CD14-positive monocyte (primary cell): ENCODE results near the gene LILRA2. TPM values are rescaled to one million over a fixed set of nuclear protein-coding genes. Genes with fewer than 3 reads are reported as not detected.

ENCODE experiments used
- DNase-seq, 3 donors: peaks; one replicate each; pipeline ENCODE4 v3.0.0-alpha.2; 2011 to 2022
- H2AFZ ChIP-seq: 2 replicates; pipeline ENCODE4 v1.6.0; 2012; ENCODE audit warnings: mild to moderate bottlenecking, low read depth, low read length, inconsistent platforms; ENCODE audit not compliant: insufficient read depth, poor library complexity, severe bottlenecking
- H3K27ac ChIP-seq, 2 donors: 1 replicate in 1 of 2; 2 replicates in 1 of 2; pipeline ENCODE4 v1.5.1; 2012 to 2013; ENCODE audit warnings: low read length in 2 of 2, control low read depth in 1 of 2, inconsistent platforms in 1 of 2, low read depth in 1 of 2, mild to moderate bottlenecking in 1 of 2
- H3K27me3 ChIP-seq, 2 donors: one replicate each; pipeline versions ENCODE4 v1.6.0 to v1.6.1; 2011 to 2013; ENCODE audit warnings: low read length in 2 of 2; ENCODE audit not compliant: control insufficient read depth in 2 of 2, insufficient read depth in 2 of 2
- H3K36me3 ChIP-seq, 2 donors: replicated peaks in 1 of 2; 1 replicate in 1 of 2; 2 replicates in 1 of 2; pipeline versions ENCODE4 v1.5.1 to v1.6.1; 2012 to 2013; ENCODE audit warnings: low read length in 2 of 2, control low read depth in 1 of 2, inconsistent platforms in 1 of 2, mild to moderate bottlenecking in 1 of 2; ENCODE audit not compliant: insufficient read depth in 2 of 2, control insufficient read depth in 1 of 2
- H3K4me1 ChIP-seq, 2 donors: 1 replicate in 1 of 2; 2 replicates in 1 of 2; pipeline versions ENCODE4 v1.5.1 to v1.6.1; 2012 to 2013; ENCODE audit warnings: low read length in 2 of 2, control low read depth in 1 of 2, inconsistent platforms in 1 of 2, mild to moderate bottlenecking in 1 of 2, moderate library complexity in 1 of 2; ENCODE audit not compliant: insufficient read depth in 2 of 2, control insufficient read depth in 1 of 2
- H3K4me2 ChIP-seq: replicated peaks from 2 replicates; pipeline ENCODE3; 2012; ENCODE audit warnings: low read length, moderate library complexity, mild to moderate bottlenecking; ENCODE audit not compliant: poor library complexity, severe bottlenecking; ENCODE audit errors: extremely low read depth
- H3K4me3 ChIP-seq, 3 experiments: fragments of 200-600 bp in 1 of 3; sonication (generic) in 1 of 3; replicated peaks in 1 of 3; 1 replicate in 2 of 3; 2 replicates in 1 of 3; pipeline ENCODE4 v1.5.1; 2011 to 2013; ENCODE audit warnings: low read length in 3 of 3, mild to moderate bottlenecking in 3 of 3, control low read depth in 2 of 3, low read depth in 2 of 3, inconsistent platforms in 1 of 3, moderate library complexity in 1 of 3
- H3K79me2 ChIP-seq: 2 replicates; pipeline ENCODE4 v1.6.0; 2012; ENCODE audit warnings: mild to moderate bottlenecking, control low read depth, inconsistent platforms, low read length, moderate library complexity; ENCODE audit not compliant: insufficient read depth
- H3K9ac ChIP-seq: 2 replicates; pipeline ENCODE4 v1.6.0; 2017; ENCODE audit warnings: low read length, mild to moderate bottlenecking; ENCODE audit not compliant: insufficient read depth, poor library complexity, severe bottlenecking
- H3K9me3 ChIP-seq, 2 donors: replicated peaks in 1 of 2; 1 replicate in 1 of 2; 2 replicates in 1 of 2; pipeline versions ENCODE4 v1.5.1 to v1.6.1; 2012 to 2013; ENCODE audit warnings: low read length in 2 of 2, control low read depth in 1 of 2; ENCODE audit not compliant: control insufficient read depth in 1 of 2, insufficient read depth in 1 of 2
- H4K20me1 ChIP-seq: 2 replicates; pipeline ENCODE4 v1.6.0; 2012; ENCODE audit warnings: mild to moderate bottlenecking, low read length, control low read depth, moderate library complexity; ENCODE audit not compliant: insufficient read depth
- H3K27ac Mint-ChIP-seq, 7 donors: one replicate each; pipeline ENCODE4 v1.8.0; 2020; ENCODE audit warnings: mild to moderate bottlenecking in 7 of 7, mixed read lengths in 7 of 7, moderate library complexity in 6 of 7, inconsistent platforms in 2 of 7
- H3K27me3 Mint-ChIP-seq, 3 donors: one replicate each; pipeline ENCODE4 v1.8.0; 2021 to 2022; ENCODE audit warnings: low read depth in 3 of 3, mild to moderate bottlenecking in 3 of 3, mixed read lengths in 3 of 3, moderate library complexity in 3 of 3, inconsistent platforms in 1 of 3
- H3K36me3 Mint-ChIP-seq, 2 donors: one replicate each; pipeline ENCODE4 v1.8.0; 2020; ENCODE audit warnings: mixed read lengths in 2 of 2, inconsistent platforms in 1 of 2, mild to moderate bottlenecking in 1 of 2
- H3K4me1 Mint-ChIP-seq: one replicate; pipeline ENCODE4 v1.8.0; 2020; ENCODE audit warnings: mild to moderate bottlenecking, mixed read lengths
- H3K4me3 Mint-ChIP-seq, 2 donors: one replicate each; pipeline ENCODE4 v1.8.0; 2020; ENCODE audit warnings: mild to moderate bottlenecking in 2 of 2, mixed read lengths in 2 of 2, moderate library complexity in 1 of 2
- H3K9me3 Mint-ChIP-seq, 7 donors: one replicate each; pipeline ENCODE4 v1.8.0; 2020 to 2022; ENCODE audit warnings: mixed read lengths in 7 of 7, mild to moderate bottlenecking in 6 of 7, moderate library complexity in 6 of 7, inconsistent platforms in 2 of 7
- CTCF ChIP-seq: fragments of 200-600 bp; IDR thresholded peaks from one replicate; pipeline ENCODE4 v1.8.0; 2022; ENCODE audit warnings: antibody characterized with exemption, mild to moderate bottlenecking
- WGBS: methylation state at CpG from one replicate; pipeline ENCODE4 v1.1.5; 2013; ENCODE audit warnings: missing lambda C conversion rate; ENCODE audit not compliant: insufficient coverage; 5-methylcytosine and 5-hydroxymethylcytosine counted together
- intact Hi-C, 2 donors: fragments of 100-400 bp; cut with micrococcal nuclease; formaldehyde crosslinking; loops; one replicate each; pipeline versions ENCODE4 v1.15.0 to v1.15.1; 2023
- polyA plus RNA-seq, 3 donors: library from polyadenylated mRNA; depleted of rRNA in 1 of 3; unstranded in 2 of 3; stranded (reverse) in 1 of 3; fragments of 300-500 nt in 2 of 3; fragments of >200 nt in 1 of 3; fragmentation: Illumina TruSeq in 2 of 3; gene quantifications; 1 replicate in 2 of 3; 2 replicates in 1 of 3; pipeline ENCODE4 v1.2.3, GENCODE V29; 2012 to 2021

Gene LILRA2
- polyA plus RNA-seq, 3 donors: 333 to 451 (median 377) TPM

GRCh38 chr19:54572696-54573311, 786 bp upstream of the LILRA2 start:
- H3K4me1 Mint-ChIP-seq: peaks cover 76% of the 10 kb centered on the region
- WGBS: no CpG with 5 or more reads among the region's 9 CpGs
- H3K27me3 Mint-ChIP-seq: peaks cover 0 to 2% (median 2%) of the 10 kb centered on the region in 3 donors
- peaks cover 58 to 74% of the 10 kb centered on the region in 2 donors for H3K4me1 ChIP-seq
- H3K36me3 ChIP-seq: peaks cover 26% of the 10 kb centered on the region in 2 donors
- peak overlapping the region; percentile 96 to 99 (median 97) for H3K27ac Mint-ChIP-seq
- H3K9me3 ChIP-seq: no peaks in the 10 kb centered on the region
- H3K27ac ChIP-seq: peak overlapping the region; percentile 96 to 98
- peaks cover 27% of the 10 kb centered on the region for H4K20me1 ChIP-seq
- H3K9me3 Mint-ChIP-seq: peaks cover 0 to 3% (median 0%) of the 10 kb centered on the region in 7 donors
- peaks cover 27 to 33% of the 10 kb centered on the region in 2 donors for H3K36me3 Mint-ChIP-seq
- H3K27me3 ChIP-seq: no peaks in the 10 kb centered on the region
- peak overlapping the region; percentile 74 for H3K4me2 ChIP-seq
- peaks cover 52% of the 10 kb centered on the region for H3K79me2 ChIP-seq
- peak overlapping the region; percentile 92 to 96 for H3K4me3 Mint-ChIP-seq
- peak overlapping the region; percentile 78 to 92 (median 80) for H3K4me3 ChIP-seq
- peak; percentile 84 to 90 (median 87) for DNase-seq
- TF ChIP-seq CTCF: no peak
- H3K9ac ChIP-seq: peak overlapping the region; percentile 79
- intact Hi-C loops: loop anchor here in 1 of 2 donors (5.0 kb wide), 2 partner anchors 34 to 59 kb away; partner anchors contain the start of gene LILRB1
- peak overlapping the region; percentile 33 for H2AFZ ChIP-seq

- Histone ChIP-seq H4K20me1 (peaks cover 38% of the 10 kb centered on the region), H3K36me3 (peaks cover 26 to 35% of the 10 kb centered on the region in 2 donors), H3K4me2 (peak overlapping the region; percentile 74), H3K79me2 (peaks cover 64% of the 10 kb centered on the region), H3K4me3 (peak overlapping the region; percentile 78 to 92 (median 80)), H3K27ac (peak overlapping the region; percentile 96 to 98), H2AFZ (no peak overlapping the region), H3K27me3 (no peaks in the 10 kb centered on the region), H3K9me3 (no peaks in the 10 kb centered on the region), H3K9ac (peak overlapping the region; percentile 79), H3K4me1 (peaks cover 60 to 77% of the 10 kb centered on the region in 2 donors)
- intact Hi-C loops: loop anchor here in 1 of 2 donors (5.0 kb wide), 2 partner anchors 33 to 58 kb away; partner anchors contain the start of gene LILRB1
- no CpG with 5 or more reads among the region's 4 CpGs for WGBS
- Mint-ChIP-seq H3K4me1 (peaks cover 76% of the 10 kb centered on the region), H3K9me3 (peaks cover 0 to 3% (median 1%) of the 10 kb centered on the region in 7 donors), H3K4me3 (peak overlapping the region; percentile 92 to 96), H3K36me3 (peaks cover 38 to 44% of the 10 kb centered on the region in 2 donors), H3K27me3 (peaks cover 0 to 2% (median 2%) of the 10 kb centered on the region in 3 donors), H3K27ac (peak overlapping the region; percentile 96 to 99 (median 97))
- TF ChIP-seq CTCF: no peak
- DNase-seq: no peak
Measured at GRCh38 chr19:54574051-54574450, 461 bp downstream of the LILRA2 start.
